GM12891 (cell line): ENCODE data around the gene PREX1.

Experiments used
- POLR2A ChIP-seq: IDR thresholded peaks from 2 replicates; pipeline ENCODE4 v1.6.1; 2011; ENCODE audit warnings: low read depth, low read length, control low read depth
- POLR2AphosphoS5 ChIP-seq: IDR thresholded peaks from 2 replicates; pipeline ENCODE4 v1.6.1; 2011; ENCODE audit warnings: low read depth, low read length, control low read depth

DNA sequence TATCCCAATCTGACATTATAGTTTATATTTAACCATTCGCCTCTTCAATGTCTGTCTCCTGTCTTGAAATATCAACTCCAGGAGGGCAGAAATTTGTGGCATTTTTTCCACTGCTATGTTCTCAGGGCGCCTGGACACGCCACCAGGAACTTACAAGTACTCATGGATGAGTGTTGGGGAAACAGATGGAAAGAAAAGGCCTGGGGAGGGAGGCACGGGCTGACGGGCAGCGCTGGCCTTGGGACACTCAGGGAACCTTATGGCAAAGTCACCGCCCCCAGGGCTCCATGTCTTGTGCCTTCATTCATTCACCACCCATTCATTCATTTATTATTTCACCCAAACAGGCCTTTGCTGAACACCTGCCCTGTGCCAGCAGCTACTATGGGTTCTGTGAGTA is 222.9 kb downstream of the PREX1 start:
- TF ChIP-seq POLR2A (no peak), POLR2AphosphoS5 (no peak)
